HepG2 (cell line): ENCODE measurements around the gene NT5C1B.

Experiments
- FOXM1 ChIP-seq: sonication (generic); formaldehyde crosslinking; IDR thresholded peaks from 2 replicates; pipeline ENCODE4 v1.5.0; 2020; ENCODE audit warnings: missing genetic modification reagents
- SIN3A ChIP-seq: IDR thresholded peaks from 2 replicates; pipeline ENCODE4 v1.6.1; 2011; ENCODE audit warnings: low read depth, mild to moderate bottlenecking, control low read depth, low read length, borderline replicate concordance

- TF ChIP-seq FOXM1 (no peak), SIN3A (no peak)
These were observed at the start of gene NT5C1B for GRCh38 chr2:18589354-18589753.
